Small intestine (tissue), 7 donors: ENCODE results near the gene OTOP1. TPM values are rescaled to one million over a fixed set of nuclear protein-coding genes. Genes with fewer than 3 reads are reported as not detected.
"Not testable (repeated sequence)": the region's sequence is repeated elsewhere in the genome, so short reads cannot be mapped to it uniquely, and the experiment has no call there.

ENCODE experiments used
- DNase-seq, 2 donors: peaks; one replicate each; pipeline versions ENCODE4 v3.0.0 to v3.0.0-alpha.2; 2013
- FAIRE-seq: peaks from 2 replicates; lab custom pipeline; 2012; peaks lifted over from hg19 to GRCh38; lab: Jason Lieb, UNC
- H3K27ac ChIP-seq, 3 donors: one replicate each; pipeline ENCODE4 v1.5.1; 2013; ENCODE audit warnings: low read length in 2 of 3, mild to moderate bottlenecking in 2 of 3, control low read depth in 1 of 3, inconsistent platforms in 1 of 3, low read depth in 1 of 3, moderate library complexity in 1 of 3
- H3K27me3 ChIP-seq, 3 donors: one replicate each; pipeline ENCODE4 v1.6.1; 2013; ENCODE audit warnings: low read length in 3 of 3, inconsistent platforms in 1 of 3; ENCODE audit not compliant: control insufficient read depth in 3 of 3, insufficient read depth in 3 of 3
- H3K36me3 ChIP-seq, 3 donors: one replicate each; pipeline ENCODE4 v1.6.1; 2013; ENCODE audit warnings: low read length in 3 of 3, inconsistent platforms in 1 of 3, low read depth in 1 of 3, mild to moderate bottlenecking in 1 of 3, moderate library complexity in 1 of 3; ENCODE audit not compliant: control insufficient read depth in 3 of 3, insufficient read depth in 2 of 3
- H3K4me1 ChIP-seq, 3 donors: one replicate each; pipeline ENCODE4 v1.6.1; 2013; ENCODE audit warnings: low read length in 2 of 3, inconsistent platforms in 1 of 3, low read depth in 1 of 3, mild to moderate bottlenecking in 1 of 3, moderate library complexity in 1 of 3; ENCODE audit not compliant: control insufficient read depth in 3 of 3, insufficient read depth in 2 of 3
- H3K4me3 ChIP-seq, 3 donors: one replicate each; pipeline ENCODE4 v1.5.1; 2013; ENCODE audit warnings: low read length in 3 of 3, control low read depth in 1 of 3, inconsistent platforms in 1 of 3, low read depth in 1 of 3, mild to moderate bottlenecking in 1 of 3, moderate library complexity in 1 of 3
- H3K9me3 ChIP-seq, 2 donors: one replicate each; pipeline ENCODE4 v1.6.1; 2013; ENCODE audit warnings: low read depth in 1 of 2, low read length in 1 of 2; ENCODE audit not compliant: control insufficient read depth in 2 of 2, insufficient read depth in 1 of 2
- WGBS, 3 donors: extraction: QIAGEN DNeasy Blood & Tissue Kit; methylation state at CpG; one replicate each; pipeline ENCODE4 v1.1.7; 2013; 5-methylcytosine and 5-hydroxymethylcytosine counted together
- polyA plus RNA-seq, 4 donors: library from polyadenylated mRNA; stranded (reverse) in 3 of 4; unstranded in 1 of 4; fragments of 200-250 nt in 3 of 4; fragments of 120-200 nt in 1 of 4; gene quantifications; one replicate each; pipeline versions ENCODE4 v1.2.1 to v1.2.3, GENCODE V29; 2013
- donor health status: healthy with polysubstance abuse.
- donor health status: control.
- donor health status: control.
- donor health status: Bipolar disorder and iron deficiency.
- donor health status: healthy.

The OTOP1 gene
- polyA plus RNA-seq, 4 donors: not detected

- DNase-seq (no peak), FAIRE-seq (no peak)
- no peaks in the 10 kb centered on the region for H3K27me3 ChIP-seq
- no peaks in the 10 kb centered on the region for H3K36me3 ChIP-seq
- H3K9me3 ChIP-seq: no peaks in the 10 kb centered on the region
- no peak overlapping the region for H3K4me3 ChIP-seq
- no peaks in the 10 kb centered on the region for H3K4me1 ChIP-seq
- 35 to 54% (median 50%) methylated on average over 4 of the region's 4 CpGs for WGBS, 3 donors
- H3K27ac ChIP-seq: no peak overlapping the region
Measured at GRCh38 chr4:4200624-4201023, 26.1 kb downstream of the OTOP1 start.

GRCh38 chr4:4195354-4195753 is 31.4 kb downstream of the OTOP1 start:
- no peaks in the 10 kb centered on the region for H3K9me3 ChIP-seq
- 86 to 92% (median 92%) methylated on average over 3 of the region's 3 CpGs for WGBS, 3 donors
- H3K27ac ChIP-seq: no peak overlapping the region
- FAIRE-seq (no peak), DNase-seq (no peak)
- H3K4me1 ChIP-seq: no peaks in the 10 kb centered on the region
- H3K4me3 ChIP-seq: no peak overlapping the region
- no peaks in the 10 kb centered on the region for H3K36me3 ChIP-seq
- peaks cover 0 to 4% (median 0%) of the 10 kb centered on the region in 3 donors for H3K27me3 ChIP-seq

GRCh38 chr4:4188557-4188956 is 38.2 kb downstream of the OTOP1 start:
- not testable (repeated sequence) for FAIRE-seq, H3K9me3 ChIP-seq, H3K4me1 ChIP-seq, H3K27ac ChIP-seq, H3K36me3 ChIP-seq, DNase-seq, H3K27me3 ChIP-seq, H3K4me3 ChIP-seq
- 47 to 73% (median 63%) methylated on average over 3 of the region's 3 CpGs for WGBS, 3 donors

- peaks cover 0 to 3% (median 0%) of the 10 kb centered on the region in 3 donors for H3K27me3 ChIP-seq
- no peaks in the 10 kb centered on the region for H3K36me3 ChIP-seq
- H3K4me1 ChIP-seq: no peaks in the 10 kb centered on the region
- WGBS, 3 donors: 66 to 77% (median 75%) methylated on average over 3 of the region's 3 CpGs
- H3K27ac ChIP-seq: no peak overlapping the region
- H3K9me3 ChIP-seq: no peaks in the 10 kb centered on the region
- no peak overlapping the region for H3K4me3 ChIP-seq
- FAIRE-seq (no peak), DNase-seq (no peak)
Measured at GRCh38 chr4:4185528-4185927, 41.2 kb downstream of the OTOP1 start.

GRCh38 chr4:4182835-4183568 is 43.7 kb downstream of the OTOP1 start:
- DNase-seq (peak; percentile 3 to 37), FAIRE-seq (no peak)
- Histone ChIP-seq H3K9me3 (no peaks in the 10 kb centered on the region), H3K36me3 (no peaks in the 10 kb centered on the region), H3K27ac (no peak overlapping the region), H3K27me3 (peaks cover 0 to 3% (median 0%) of the 10 kb centered on the region in 3 donors), H3K4me3 (no peak overlapping the region), H3K4me1 (no peaks in the 10 kb centered on the region)
- WGBS, 3 donors: 32 to 45% (median 41%) methylated on average over 19 of the region's 19 CpGs

GRCh38 chr4:4170596-4171150 is 56.1 kb downstream of the OTOP1 start:
- no peak for DNase-seq
- no peak overlapping the region for H3K27ac ChIP-seq
- no peak overlapping the region for H3K4me3 ChIP-seq
- H3K9me3 ChIP-seq: no peaks in the 10 kb centered on the region
- WGBS, 3 donors: 42 to 83% (median 77%) methylated on average over 10 of the region's 10 CpGs
- no peaks in the 10 kb centered on the region for H3K4me1 ChIP-seq
- no peaks in the 10 kb centered on the region for H3K36me3 ChIP-seq
- FAIRE-seq: no peak
- H3K27me3 ChIP-seq: peaks cover 0 to 3% (median 0%) of the 10 kb centered on the region in 3 donors

GRCh38 chr4:4167981-4168780 is 58.5 kb downstream of the OTOP1 start:
- not testable (repeated sequence) for H3K4me3 ChIP-seq, H3K27ac ChIP-seq, FAIRE-seq, H3K4me1 ChIP-seq, H3K27me3 ChIP-seq, H3K9me3 ChIP-seq, H3K36me3 ChIP-seq, DNase-seq
- WGBS, 3 donors: 77 to 82% (median 81%) methylated on average over 19 of the region's 19 CpGs

- not testable (repeated sequence) for H3K27ac ChIP-seq, H3K4me1 ChIP-seq, FAIRE-seq, H3K36me3 ChIP-seq, H3K27me3 ChIP-seq, H3K4me3 ChIP-seq, H3K9me3 ChIP-seq
- 11 to 57% (median 36%) methylated on average over 13 of the region's 13 CpGs for WGBS, 3 donors
- DNase-seq: peak; percentile 15 to 23
Measured at GRCh38 chr4:4166986-4167385, 59.7 kb downstream of the OTOP1 start.
